Caco-2 (cell line): Measurements from ENCODE around the gene TMEM120A. TPM values are rescaled to one million over a fixed set of nuclear protein-coding genes. Genes with fewer than 3 reads are reported as not detected.

ENCODE experiments used
- BruUV-seq: library from RNA; stranded (reverse); fragments of 400-500 nt; replicated peaks from 2 replicates; lab custom pipeline; 2021; lab: Mats Ljungman, UMichigan
- CTCF ChIA-PET: fragments of 300-600 bp; sonication (Branson Sonifier 250); formaldehyde crosslinking; loops from one replicate; lab custom pipeline; 2022; ENCODE audit warnings: antibody characterized with exemption; lab: Charles Lee
- POLR2A ChIA-PET: fragments of 300-600 bp; sonication (Branson Sonifier 250); formaldehyde crosslinking; loops from one replicate; lab custom pipeline; 2022; ENCODE audit warnings: antibody characterized with exemption; lab: Charles Lee
- DNase-seq, 2 experiments: peaks; one replicate each; pipeline versions ENCODE4 v3.0.0 to v3.0.0-alpha.2; 2020 to 2022
- H3K27me3 ChIP-seq: replicated peaks from 2 replicates; pipeline ENCODE4 v1.6.0; 2011; ENCODE audit warnings: low read length; ENCODE audit not compliant: control insufficient read depth, insufficient read depth
- H3K36me3 ChIP-seq: 2 replicates; pipeline ENCODE4 v1.5.1; 2011; ENCODE audit warnings: low read length; ENCODE audit not compliant: control insufficient read depth, insufficient read depth
- H3K4me1 ChIP-seq: fragments of 250-450 bp; sonication (Bioruptor Pico); 2 replicates; pipeline ENCODE4 v1.5.1; 2020; ENCODE audit warnings: mild to moderate bottlenecking
- H3K4me3 ChIP-seq: 2 replicates; pipeline ENCODE4 v1.5.1; 2011; ENCODE audit warnings: low read depth, mild to moderate bottlenecking, control low read depth, low read length
- H3K9me3 ChIP-seq: fragments of 250-450 bp; sonication (Bioruptor Pico); 2 replicates; pipeline ENCODE4 v1.5.1; 2020; ENCODE audit warnings: mild to moderate bottlenecking, moderate library complexity
- H3K27ac Mint-ChIP-seq: one replicate; pipeline ENCODE4 v1.8.0; 2022; ENCODE audit warnings: mixed read lengths; ENCODE audit not compliant: unreplicated experiment
- H3K27me3 Mint-ChIP-seq: one replicate; pipeline ENCODE4 v1.8.0; 2022; ENCODE audit warnings: mixed read lengths; ENCODE audit not compliant: insufficient read depth, unreplicated experiment
- H3K36me3 Mint-ChIP-seq: one replicate; pipeline ENCODE4 v1.8.0; 2022; ENCODE audit warnings: mild to moderate bottlenecking, mixed read lengths; ENCODE audit not compliant: insufficient read depth, unreplicated experiment
- H3K4me1 Mint-ChIP-seq: one replicate; pipeline ENCODE4 v1.8.0; 2022; ENCODE audit warnings: low read depth, mixed read lengths; ENCODE audit not compliant: unreplicated experiment
- H3K4me3 Mint-ChIP-seq: one replicate; pipeline ENCODE4 v1.8.0; 2022; ENCODE audit warnings: mild to moderate bottlenecking, moderate library complexity, mixed read lengths; ENCODE audit not compliant: unreplicated experiment
- H3K9me3 Mint-ChIP-seq: one replicate; pipeline ENCODE4 v1.8.0; 2022; ENCODE audit warnings: mixed read lengths; ENCODE audit not compliant: unreplicated experiment
- CTCF ChIP-seq, 2 experiments: fragments of 200-600 bp in 1 of 2; IDR thresholded peaks; 1 replicate in 1 of 2; 2 replicates in 1 of 2; pipeline versions ENCODE4 v1.5.1 to v1.8.0; 2011 to 2022; ENCODE audit warnings: antibody characterized with exemption in 1 of 2, control low read depth in 1 of 2, inconsistent platforms in 1 of 2, low read depth in 1 of 2, low read length in 1 of 2, mild to moderate bottlenecking in 1 of 2, moderate library complexity in 1 of 2; ENCODE audit not compliant: insufficient read depth in 1 of 2, severe bottlenecking in 1 of 2, unreplicated experiment in 1 of 2
- intact Hi-C: fragments of 100-400 bp; cut with micrococcal nuclease; formaldehyde crosslinking; loops from one replicate; pipeline ENCODE4 v1.10.0; 2022; ENCODE audit not compliant: unreplicated experiment
- total RNA-seq: library from RNA; stranded (reverse); gene quantifications from 2 replicates; pipeline ENCODE4 v1.2.3, GENCODE V29; 2022

Gene TMEM120A
- total RNA-seq, 1 experiment from 2014 or later = 65.4 TPM

- peaks cover 26% of the 10 kb centered on the region for H3K36me3 Mint-ChIP-seq
- no peaks in the 10 kb centered on the region for H3K27me3 Mint-ChIP-seq
- Histone ChIP-seq H3K9me3 (no peaks in the 10 kb centered on the region), H3K27me3 (no peaks in the 10 kb centered on the region), H3K4me3 (no peak overlapping the region), H3K36me3 (no peaks in the 10 kb centered on the region), H3K4me1 (peaks cover 22% of the 10 kb centered on the region)
- peak overlapping the region; percentile 63 for H3K27ac Mint-ChIP-seq
- no peak overlapping the region for H3K4me3 Mint-ChIP-seq
- TF ChIP-seq CTCF (IDR thresholded peaks at IDR 0.05; ENCODE audit: insufficient read depth in 1 of 2, low read depth in 1 of 2, low read length in 1 of 2, severe bottlenecking in 1 of 2, unreplicated experiment in 1 of 2) = no peak
- H3K9me3 Mint-ChIP-seq = no peaks in the 10 kb centered on the region
- BruUV-seq = no TSS peak
- intact Hi-C loops = no loop called here
- ChIA-PET CTCF (no interaction called here), POLR2A (no interaction called here)
- DNase-seq = peak; percentile 44 to 53
- peaks cover 24% of the 10 kb centered on the region for H3K4me1 Mint-ChIP-seq
Observed at GRCh38 chr7:75945297-75946168, 48.9 kb downstream of the TMEM120A start.

GRCh38 chr7:75944507-75944906, 49.9 kb downstream of the TMEM120A start:
- Mint-ChIP-seq H3K36me3 (peaks cover 16% of the 10 kb centered on the region), H3K27ac (peak overlapping the region; percentile 58), H3K4me1 (peaks cover 24% of the 10 kb centered on the region), H3K9me3 (no peaks in the 10 kb centered on the region), H3K4me3 (no peak overlapping the region), H3K27me3 (no peaks in the 10 kb centered on the region)
- BruUV-seq = no TSS peak
- Histone ChIP-seq H3K9me3 (no peaks in the 10 kb centered on the region), H3K4me3 (no peak overlapping the region), H3K27me3 (no peaks in the 10 kb centered on the region), H3K36me3 (no peaks in the 10 kb centered on the region), H3K4me1 (peaks cover 22% of the 10 kb centered on the region)
- TF ChIP-seq CTCF (IDR thresholded peaks at IDR 0.05; ENCODE audit: insufficient read depth in 1 of 2, low read depth in 1 of 2, low read length in 1 of 2, severe bottlenecking in 1 of 2, unreplicated experiment in 1 of 2) = no peak
- POLR2A ChIA-PET = no interaction called here
- DNase-seq = no peak
- CTCF ChIA-PET = no interaction called here
- intact Hi-C loops = no loop called here

- no peak overlapping the region for H3K4me3 ChIP-seq
- Mint-ChIP-seq H3K4me1 (peaks cover 22% of the 10 kb centered on the region), H3K27me3 (no peaks in the 10 kb centered on the region), H3K36me3 (peaks cover 10% of the 10 kb centered on the region), H3K4me3 (no peak overlapping the region), H3K27ac (no peak overlapping the region), H3K9me3 (no peaks in the 10 kb centered on the region)
- no peak for DNase-seq
- no TSS peak for BruUV-seq
- H3K27me3 ChIP-seq = no peaks in the 10 kb centered on the region
- ChIA-PET CTCF (no interaction called here), POLR2A (no interaction called here)
- H3K4me1 ChIP-seq = peaks cover 22% of the 10 kb centered on the region
- intact Hi-C loops = no loop called here
- H3K9me3 ChIP-seq = no peaks in the 10 kb centered on the region
- TF ChIP-seq CTCF (IDR thresholded peaks at IDR 0.05; ENCODE audit: insufficient read depth in 1 of 2, low read depth in 1 of 2, low read length in 1 of 2, severe bottlenecking in 1 of 2, unreplicated experiment in 1 of 2) = no peak
- H3K36me3 ChIP-seq = no peaks in the 10 kb centered on the region
Observed at GRCh38 chr7:75943864-75944263, 50.5 kb downstream of the TMEM120A start.
